H1 (cell line): ENCODE results near the gene UROS. TPM values are rescaled to one million over a fixed set of nuclear protein-coding genes. Genes with fewer than 3 reads are reported as not detected.

ENCODE experiments used
- ASH2L ChIP-seq: fragments of 200-600, 300-600 bp; sonication (generic); IDR thresholded peaks from one replicate; pipeline ENCODE4 v1.7.1; 2017; ENCODE audit warnings: low read length
- BCL11A ChIP-seq, 2 experiments: IDR thresholded peaks; one replicate each; pipeline ENCODE4 v1.6.1; 2011; ENCODE audit warnings: low read depth in 2 of 2, low read length in 2 of 2, mild to moderate bottlenecking in 2 of 2
- BRCA1 ChIP-seq: IDR thresholded peaks from 2 replicates; pipeline ENCODE4 v1.6.1; 2012; ENCODE audit warnings: low read depth, low read length, improper control_type of control experiment
- JUN ChIP-seq: IDR thresholded peaks from 2 replicates; pipeline ENCODE4 v1.6.1; 2011; ENCODE audit warnings: low read depth, mild to moderate bottlenecking, improper control_type of control experiment, low read length
- JUND ChIP-seq: IDR thresholded peaks from 2 replicates; pipeline ENCODE4 v1.6.1; 2011; ENCODE audit warnings: mild to moderate bottlenecking, improper control_type of control experiment, low read length
- RBBP5 ChIP-seq: IDR thresholded peaks from 2 replicates; pipeline ENCODE4 v1.7.1; 2012; ENCODE audit warnings: low read depth, mild to moderate bottlenecking, inconsistent platforms, low read length, moderate library complexity, borderline replicate concordance
- SRF ChIP-seq: IDR thresholded peaks from 2 replicates; pipeline ENCODE4 v1.6.1; 2011; ENCODE audit warnings: mild to moderate bottlenecking, low read depth, low read length, moderate library complexity
- TAF1 ChIP-seq: IDR thresholded peaks from 2 replicates; pipeline ENCODE4 v1.6.1; 2011; ENCODE audit warnings: mild to moderate bottlenecking, low read depth, low read length
- USF2 ChIP-seq: IDR thresholded peaks from 2 replicates; pipeline ENCODE4 v1.6.1; 2011; ENCODE audit warnings: low read length, improper control_type of control experiment
- polyA plus RNA-seq, 7 experiments: library from polyadenylated mRNA; depleted of rRNA in 3 of 7; stranded (reverse) in 5 of 7; unstranded in 2 of 7; fragments of >200 nt in 5 of 7; fragments of 200-250 nt in 2 of 7; gene quantifications; 1 replicate in 5 of 7; 2 replicates in 1 of 7; 4 replicates in 1 of 7; pipeline versions ENCODE4 v1.2.1 to v1.2.3, GENCODE V29; 2011 to 2013; ENCODE audit warnings: missing spikeins in 2 of 7, mixed read lengths in 2 of 7
- total RNA-seq: library from RNA; stranded (reverse); fragmentation: NEBNext Ultra II Directional; extraction: Animal tissue kit (Norgen Biotek cat#: 25700); gene quantifications from 2 replicates; pipeline ENCODE4 v1.2.1, GENCODE V29; 2021
- TF ChIP-seq, protein P1 (sequence below): fragments of 300-600 bp; sonication (generic); IDR thresholded peaks from 2 replicates; pipeline ENCODE4 v1.7.1; 2012; ENCODE audit warnings: low read length, moderate library complexity, mild to moderate bottlenecking, inconsistent platforms; ENCODE audit not compliant: insufficient replicate concordance

UROS gene
- total and polyA plus RNA-seq, 2 of the 8 experiments (the other 6 are each of a cell fraction or from before 2014, with no cell fraction given), result 45.6 to 58.0 TPM

- TF ChIP-seq, protein P1, sequence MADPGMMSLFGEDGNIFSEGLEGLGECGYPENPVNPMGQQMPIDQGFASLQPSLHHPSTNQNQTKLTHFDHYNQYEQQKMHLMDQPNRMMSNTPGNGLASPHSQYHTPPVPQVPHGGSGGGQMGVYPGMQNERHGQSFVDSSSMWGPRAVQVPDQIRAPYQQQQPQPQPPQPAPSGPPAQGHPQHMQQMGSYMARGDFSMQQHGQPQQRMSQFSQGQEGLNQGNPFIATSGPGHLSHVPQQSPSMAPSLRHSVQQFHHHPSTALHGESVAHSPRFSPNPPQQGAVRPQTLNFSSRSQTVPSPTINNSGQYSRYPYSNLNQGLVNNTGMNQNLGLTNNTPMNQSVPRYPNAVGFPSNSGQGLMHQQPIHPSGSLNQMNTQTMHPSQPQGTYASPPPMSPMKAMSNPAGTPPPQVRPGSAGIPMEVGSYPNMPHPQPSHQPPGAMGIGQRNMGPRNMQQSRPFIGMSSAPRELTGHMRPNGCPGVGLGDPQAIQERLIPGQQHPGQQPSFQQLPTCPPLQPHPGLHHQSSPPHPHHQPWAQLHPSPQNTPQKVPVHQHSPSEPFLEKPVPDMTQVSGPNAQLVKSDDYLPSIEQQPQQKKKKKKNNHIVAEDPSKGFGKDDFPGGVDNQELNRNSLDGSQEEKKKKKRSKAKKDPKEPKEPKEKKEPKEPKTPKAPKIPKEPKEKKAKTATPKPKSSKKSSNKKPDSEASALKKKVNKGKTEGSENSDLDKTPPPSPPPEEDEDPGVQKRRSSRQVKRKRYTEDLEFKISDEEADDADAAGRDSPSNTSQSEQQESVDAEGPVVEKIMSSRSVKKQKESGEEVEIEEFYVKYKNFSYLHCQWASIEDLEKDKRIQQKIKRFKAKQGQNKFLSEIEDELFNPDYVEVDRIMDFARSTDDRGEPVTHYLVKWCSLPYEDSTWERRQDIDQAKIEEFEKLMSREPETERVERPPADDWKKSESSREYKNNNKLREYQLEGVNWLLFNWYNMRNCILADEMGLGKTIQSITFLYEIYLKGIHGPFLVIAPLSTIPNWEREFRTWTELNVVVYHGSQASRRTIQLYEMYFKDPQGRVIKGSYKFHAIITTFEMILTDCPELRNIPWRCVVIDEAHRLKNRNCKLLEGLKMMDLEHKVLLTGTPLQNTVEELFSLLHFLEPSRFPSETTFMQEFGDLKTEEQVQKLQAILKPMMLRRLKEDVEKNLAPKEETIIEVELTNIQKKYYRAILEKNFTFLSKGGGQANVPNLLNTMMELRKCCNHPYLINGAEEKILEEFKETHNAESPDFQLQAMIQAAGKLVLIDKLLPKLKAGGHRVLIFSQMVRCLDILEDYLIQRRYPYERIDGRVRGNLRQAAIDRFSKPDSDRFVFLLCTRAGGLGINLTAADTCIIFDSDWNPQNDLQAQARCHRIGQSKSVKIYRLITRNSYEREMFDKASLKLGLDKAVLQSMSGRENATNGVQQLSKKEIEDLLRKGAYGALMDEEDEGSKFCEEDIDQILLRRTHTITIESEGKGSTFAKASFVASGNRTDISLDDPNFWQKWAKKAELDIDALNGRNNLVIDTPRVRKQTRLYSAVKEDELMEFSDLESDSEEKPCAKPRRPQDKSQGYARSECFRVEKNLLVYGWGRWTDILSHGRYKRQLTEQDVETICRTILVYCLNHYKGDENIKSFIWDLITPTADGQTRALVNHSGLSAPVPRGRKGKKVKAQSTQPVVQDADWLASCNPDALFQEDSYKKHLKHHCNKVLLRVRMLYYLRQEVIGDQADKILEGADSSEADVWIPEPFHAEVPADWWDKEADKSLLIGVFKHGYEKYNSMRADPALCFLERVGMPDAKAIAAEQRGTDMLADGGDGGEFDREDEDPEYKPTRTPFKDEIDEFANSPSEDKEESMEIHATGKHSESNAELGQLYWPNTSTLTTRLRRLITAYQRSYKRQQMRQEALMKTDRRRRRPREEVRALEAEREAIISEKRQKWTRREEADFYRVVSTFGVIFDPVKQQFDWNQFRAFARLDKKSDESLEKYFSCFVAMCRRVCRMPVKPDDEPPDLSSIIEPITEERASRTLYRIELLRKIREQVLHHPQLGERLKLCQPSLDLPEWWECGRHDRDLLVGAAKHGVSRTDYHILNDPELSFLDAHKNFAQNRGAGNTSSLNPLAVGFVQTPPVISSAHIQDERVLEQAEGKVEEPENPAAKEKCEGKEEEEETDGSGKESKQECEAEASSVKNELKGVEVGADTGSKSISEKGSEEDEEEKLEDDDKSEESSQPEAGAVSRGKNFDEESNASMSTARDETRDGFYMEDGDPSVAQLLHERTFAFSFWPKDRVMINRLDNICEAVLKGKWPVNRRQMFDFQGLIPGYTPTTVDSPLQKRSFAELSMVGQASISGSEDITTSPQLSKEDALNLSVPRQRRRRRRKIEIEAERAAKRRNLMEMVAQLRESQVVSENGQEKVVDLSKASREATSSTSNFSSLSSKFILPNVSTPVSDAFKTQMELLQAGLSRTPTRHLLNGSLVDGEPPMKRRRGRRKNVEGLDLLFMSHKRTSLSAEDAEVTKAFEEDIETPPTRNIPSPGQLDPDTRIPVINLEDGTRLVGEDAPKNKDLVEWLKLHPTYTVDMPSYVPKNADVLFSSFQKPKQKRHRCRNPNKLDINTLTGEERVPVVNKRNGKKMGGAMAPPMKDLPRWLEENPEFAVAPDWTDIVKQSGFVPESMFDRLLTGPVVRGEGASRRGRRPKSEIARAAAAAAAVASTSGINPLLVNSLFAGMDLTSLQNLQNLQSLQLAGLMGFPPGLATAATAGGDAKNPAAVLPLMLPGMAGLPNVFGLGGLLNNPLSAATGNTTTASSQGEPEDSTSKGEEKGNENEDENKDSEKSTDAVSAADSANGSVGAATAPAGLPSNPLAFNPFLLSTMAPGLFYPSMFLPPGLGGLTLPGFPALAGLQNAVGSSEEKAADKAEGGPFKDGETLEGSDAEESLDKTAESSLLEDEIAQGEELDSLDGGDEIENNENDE, result no peak
- TF ChIP-seq USF2, result no peak
- no peak for TF ChIP-seq BCL11A (IDR thresholded peaks at IDR 0.05; ENCODE audit: low read depth in 2 of 2, low read length in 2 of 2)
- no peak for TF ChIP-seq SRF
- no peak for TF ChIP-seq TAF1
- TF ChIP-seq RBBP5, result no peak
- TF ChIP-seq ASH2L, result no peak
- no peak for TF ChIP-seq JUN
- TF ChIP-seq JUND, result no peak
- no peak for TF ChIP-seq BRCA1
Observed at GRCh38 chr10:125797424-125797823, 25.6 kb downstream of the UROS start (continued).
